H1 (cell line): ENCODE data around the gene GABRG3. TPM values are rescaled to one million over a fixed set of nuclear protein-coding genes. Genes with fewer than 3 reads are reported as not detected.

Source experiments
- CHD7 ChIP-seq: fragments of 300-600 bp; sonication (generic); IDR thresholded peaks from 2 replicates; pipeline ENCODE4 v1.7.1; 2012; ENCODE audit warnings: low read length, moderate library complexity, mild to moderate bottlenecking, inconsistent platforms; ENCODE audit not compliant: insufficient replicate concordance
- EP300 ChIP-seq, 2 experiments: IDR thresholded peaks; 1 replicate in 1 of 2; 2 replicates in 1 of 2; pipeline ENCODE4 v1.6.1; 2011 to 2012; ENCODE audit warnings: low read depth in 2 of 2, low read length in 2 of 2, mild to moderate bottlenecking in 2 of 2, borderline replicate concordance in 1 of 2, inconsistent platforms in 1 of 2, moderate library complexity in 1 of 2
- EZH2 ChIP-seq: fragments of 200-600 bp; sonication (generic); IDR thresholded peaks from 2 replicates; pipeline ENCODE4 v1.7.1; 2012; ENCODE audit warnings: low read depth, mild to moderate bottlenecking, moderate library complexity, low read length, inconsistent platforms; ENCODE audit not compliant: severe bottlenecking
- HDAC2 ChIP-seq, 2 experiments: fragments of 300-600 bp in 1 of 2; sonication (generic) in 1 of 2; IDR thresholded peaks; 2 replicates each; pipeline ENCODE4 v1.6.1; 2011 to 2012; ENCODE audit warnings: low read depth in 2 of 2, low read length in 2 of 2, mild to moderate bottlenecking in 2 of 2, moderate library complexity in 2 of 2, borderline replicate concordance in 1 of 2, inconsistent platforms in 1 of 2
- SAP30 ChIP-seq: fragments of 300-600 bp; sonication (generic); IDR thresholded peaks from 2 replicates; pipeline ENCODE4 v1.7.1; 2012; ENCODE audit warnings: low read length, moderate library complexity, mild to moderate bottlenecking, inconsistent platforms; ENCODE audit not compliant: insufficient read depth, insufficient replicate concordance
- SRF ChIP-seq: IDR thresholded peaks from 2 replicates; pipeline ENCODE4 v1.6.1; 2011; ENCODE audit warnings: mild to moderate bottlenecking, low read depth, low read length, moderate library complexity
- SUZ12 ChIP-seq: fragments of 200-600 bp; sonication (generic); IDR thresholded peaks from 2 replicates; pipeline ENCODE4 v1.6.1; 2012; ENCODE audit warnings: mild to moderate bottlenecking, inconsistent platforms, low read length, moderate library complexity, mixed read lengths
- polyA plus RNA-seq, 7 experiments: library from polyadenylated mRNA; depleted of rRNA in 3 of 7; stranded (reverse) in 5 of 7; unstranded in 2 of 7; fragments of >200 nt in 5 of 7; fragments of 200-250 nt in 2 of 7; gene quantifications; 1 replicate in 5 of 7; 2 replicates in 1 of 7; 4 replicates in 1 of 7; pipeline versions ENCODE4 v1.2.1 to v1.2.3, GENCODE V29; 2011 to 2013; ENCODE audit warnings: missing spikeins in 2 of 7, mixed read lengths in 2 of 7
- total RNA-seq: library from RNA; stranded (reverse); fragmentation: NEBNext Ultra II Directional; extraction: Animal tissue kit (Norgen Biotek cat#: 25700); gene quantifications from 2 replicates; pipeline ENCODE4 v1.2.1, GENCODE V29; 2021

Gene GABRG3
- total and polyA plus RNA-seq, 2 of the 8 experiments (the other 6 are each of a cell fraction or from before 2014, with no cell fraction given), result 0.17 to 0.80 TPM

DNA sequence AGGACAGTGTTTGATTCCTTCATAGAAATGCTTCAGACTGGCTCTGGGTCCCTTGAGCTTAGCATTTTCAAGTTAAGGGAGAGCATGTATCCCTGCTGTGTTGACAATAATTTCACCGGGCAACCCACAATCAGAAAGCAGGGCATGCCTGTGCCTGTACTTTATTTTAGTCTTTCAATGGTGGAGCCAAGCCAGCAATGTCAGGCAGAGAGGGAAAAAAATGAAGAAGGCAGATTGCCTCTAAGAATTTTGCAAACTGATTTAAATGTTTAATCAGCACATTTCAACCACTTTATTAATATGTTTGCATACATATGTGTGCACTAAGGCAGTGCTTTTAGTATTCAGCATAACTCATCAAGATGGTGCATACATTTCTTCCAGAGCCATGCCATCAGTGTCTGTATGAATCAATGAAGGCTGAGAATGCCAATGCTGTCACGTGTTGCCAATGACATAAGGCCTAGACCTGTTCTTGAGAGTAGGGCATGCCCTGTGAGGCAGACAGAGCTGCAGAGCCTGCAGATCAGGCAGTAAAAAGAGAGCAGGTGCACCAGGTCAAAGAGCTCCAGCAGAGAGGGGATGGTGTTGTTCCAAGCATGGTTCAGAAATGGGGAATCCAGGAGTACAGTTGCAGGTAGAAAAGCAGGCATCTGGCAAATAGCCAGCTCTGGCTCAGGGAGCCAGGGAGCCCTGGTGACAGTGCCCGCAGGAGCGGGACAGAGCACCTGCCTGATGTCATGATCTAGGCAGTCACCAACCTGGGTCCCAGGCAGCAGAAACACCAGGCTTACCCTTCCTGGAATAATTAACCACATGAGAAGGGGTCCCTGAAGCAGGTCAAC, 508.5 kb downstream of the GABRG3 start (continued):
- TF ChIP-seq CHD7 (no peak), SUZ12 (no peak), SRF (no peak), EP300 (IDR thresholded peaks at IDR 0.05; ENCODE audit: borderline replicate concordance in 1 of 2, low read depth in 2 of 2, low read length in 2 of 2) (no peak), HDAC2 (IDR thresholded peaks at IDR 0.05; ENCODE audit: borderline replicate concordance in 1 of 2, low read depth in 2 of 2, low read length in 2 of 2) (no peak), SAP30 (no peak), EZH2 (no peak)
